Stimulated activated CD4-positive, alpha-beta T cell treated with anti-CD3 and anti-CD28 coated beads, Interleukin-15, amount 100 ng/mL, for 1 hour (primary cell): ENCODE results near the gene OR3A1.
"Not testable (repeated sequence)": the region's sequence is repeated elsewhere in the genome, so short reads cannot be mapped to it uniquely, and the experiment has no call there.

Experiments
- DNase-seq, 2 donors: peaks; one replicate each; pipeline ENCODE4 v3.0.0-alpha.2; 2020; ENCODE audit warnings: low read depth in 1 of 2, low spot score in 1 of 2

OR3A1 gene, protein sequence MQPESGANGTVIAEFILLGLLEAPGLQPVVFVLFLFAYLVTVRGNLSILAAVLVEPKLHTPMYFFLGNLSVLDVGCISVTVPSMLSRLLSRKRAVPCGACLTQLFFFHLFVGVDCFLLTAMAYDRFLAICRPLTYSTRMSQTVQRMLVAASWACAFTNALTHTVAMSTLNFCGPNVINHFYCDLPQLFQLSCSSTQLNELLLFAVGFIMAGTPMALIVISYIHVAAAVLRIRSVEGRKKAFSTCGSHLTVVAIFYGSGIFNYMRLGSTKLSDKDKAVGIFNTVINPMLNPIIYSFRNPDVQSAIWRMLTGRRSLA

DNA sequence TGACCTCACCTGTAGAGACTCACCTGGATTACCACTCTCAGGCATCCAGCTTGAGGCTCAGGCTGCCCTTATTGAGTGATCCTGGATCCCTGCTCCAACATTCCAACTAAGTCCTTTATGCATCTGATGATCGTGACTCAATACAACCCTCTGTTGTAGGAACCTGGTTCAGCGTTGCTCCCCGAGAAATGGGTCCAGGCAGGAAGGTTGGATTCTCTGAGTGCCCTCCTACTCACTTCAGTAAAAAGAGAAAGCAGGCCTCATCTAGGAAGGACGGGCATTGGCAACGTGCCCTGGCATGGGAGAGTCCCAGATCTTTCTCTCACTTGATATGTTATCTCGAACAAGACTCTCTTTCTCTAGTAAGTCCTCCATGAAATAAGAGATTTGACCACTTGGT, at the start of gene OR3A1:
Gene OR3A1, minus strand, starts transcription at position 101 of the 400 bp plus-strand sequence. CDS start 5,778 bp downstream, outside the sequence.
- DNase-seq: no peak

DNA sequence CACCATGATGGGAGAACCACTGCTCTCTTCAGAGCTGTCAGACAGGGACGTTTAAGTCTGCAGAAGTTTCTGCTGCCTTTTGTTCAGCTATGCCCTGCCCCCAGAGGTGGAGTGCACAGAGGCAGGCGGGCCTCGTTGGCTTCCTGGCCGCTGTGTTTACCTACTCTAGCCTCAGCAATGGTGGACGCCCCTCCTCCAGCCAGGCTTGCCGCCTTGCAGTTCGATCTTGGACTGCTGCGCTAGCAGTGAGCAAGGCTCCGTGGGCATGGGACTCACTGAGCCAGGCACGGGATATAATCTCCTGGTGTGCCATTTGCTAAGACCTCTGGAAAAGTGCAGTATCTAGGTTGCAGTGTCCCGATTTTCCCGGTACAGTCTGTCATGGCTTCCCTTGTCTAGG, 44.6 kb upstream of the OR3A1 start:
- not testable (repeated sequence) for DNase-seq

- DNase-seq: no peak
Observed at GRCh38 chr17:3335876-3336275, 37.7 kb upstream of the OR3A1 start.

GRCh38 chr17:3318336-3318735, 20.2 kb upstream of the OR3A1 start:
- DNase-seq: no peak

- DNase-seq: no peak
Observed at GRCh38 chr17:3316836-3317235, 18.7 kb upstream of the OR3A1 start.

GRCh38 chr17:3308603-3309002, 10.4 kb upstream of the OR3A1 start:
- DNase-seq: no peak

- DNase-seq: no peak
Observed at GRCh38 chr17:3295632-3296031, 2.5 kb downstream of the OR3A1 start.

DNA sequence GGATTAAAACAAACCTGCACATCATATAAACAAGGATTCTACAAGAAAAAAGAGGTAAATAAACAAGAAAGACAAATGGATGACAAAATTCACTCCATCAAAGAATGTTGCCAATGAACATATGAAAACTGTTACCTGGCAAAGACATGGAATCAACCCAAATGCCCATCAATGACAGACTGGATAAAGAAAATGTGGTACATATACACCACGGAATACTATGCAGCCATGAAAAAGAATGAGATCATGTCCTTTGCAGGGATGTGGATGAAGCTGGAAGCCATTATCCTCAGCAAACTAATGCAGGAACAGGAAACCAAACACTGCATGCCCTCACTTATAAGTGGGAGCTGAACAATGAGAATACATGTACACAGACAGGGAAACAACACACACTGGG, 4.6 kb downstream of the OR3A1 start:
- DNase-seq: not testable (repeated sequence)

GRCh38 chr17:3282901-3283300, 15.3 kb downstream of the OR3A1 start:
- DNase-seq: no peak

GRCh38 chr17:3276126-3276525, 22.0 kb downstream of the OR3A1 start:
- DNase-seq: no peak

DNA sequence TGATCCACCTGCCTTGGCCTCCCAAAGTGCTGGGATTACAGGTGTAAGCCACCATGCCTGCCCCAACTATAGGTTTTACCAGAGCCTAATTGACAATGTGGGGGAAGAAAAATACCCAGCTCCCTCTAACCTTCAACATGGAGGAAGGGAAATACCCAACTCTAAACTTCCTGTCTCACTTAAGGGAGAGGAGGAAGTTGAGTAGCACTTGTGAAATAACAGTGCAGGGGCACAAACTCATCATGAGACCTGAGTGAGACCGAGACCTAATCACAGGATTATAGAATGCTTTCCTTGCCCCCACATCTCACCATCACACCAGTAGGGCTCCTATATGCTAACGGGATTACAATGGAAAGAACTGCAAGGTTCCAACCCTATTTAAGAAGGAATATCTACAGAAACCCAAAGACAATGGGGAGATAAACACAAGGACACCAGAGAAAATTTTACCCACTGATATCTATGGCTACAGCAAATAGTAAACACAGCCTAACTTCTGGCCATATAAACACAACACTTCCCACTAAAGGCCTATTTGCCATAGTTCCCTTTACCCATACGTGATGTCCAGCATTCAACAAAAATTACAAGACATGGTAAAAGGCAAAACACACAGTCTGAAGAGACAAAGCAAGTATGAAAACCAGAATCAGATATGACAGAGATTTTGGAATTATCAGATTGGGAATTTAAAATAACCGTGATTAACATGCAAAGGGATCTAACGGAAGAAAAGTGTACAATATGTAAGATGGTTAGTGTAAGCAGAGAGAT, 26.9 kb downstream of the OR3A1 start:
- no peak for DNase-seq

DNA sequence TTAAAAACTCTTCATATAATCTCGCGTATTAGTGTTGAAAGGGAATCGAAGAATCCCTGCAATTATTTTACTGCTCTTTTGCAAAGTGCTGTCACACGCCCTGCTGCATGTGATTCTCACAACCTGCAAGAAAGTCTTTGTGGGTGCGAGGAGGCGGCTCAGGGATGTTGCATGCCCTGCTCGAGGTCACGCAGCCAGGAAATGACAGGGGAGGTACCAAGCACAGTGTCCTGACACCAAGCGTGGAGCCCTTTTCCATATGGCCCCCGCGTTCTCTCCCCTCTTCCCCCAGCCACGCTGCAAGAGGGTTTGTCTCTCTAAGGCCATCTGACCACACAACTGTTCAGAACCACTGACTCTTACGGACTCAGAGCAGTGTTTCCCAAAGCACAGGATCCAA, 37.6 kb downstream of the OR3A1 start:
- DNase-seq: no peak

GRCh38 chr17:3260163-3260562, 38.0 kb downstream of the OR3A1 start:
- DNase-seq: no peak

- DNase-seq: no peak
Observed at GRCh38 chr17:3256575-3256974, 41.6 kb downstream of the OR3A1 start.

- not testable (repeated sequence) for DNase-seq
Observed at GRCh38 chr17:3249013-3249412, 49.1 kb downstream of the OR3A1 start.

DNA sequence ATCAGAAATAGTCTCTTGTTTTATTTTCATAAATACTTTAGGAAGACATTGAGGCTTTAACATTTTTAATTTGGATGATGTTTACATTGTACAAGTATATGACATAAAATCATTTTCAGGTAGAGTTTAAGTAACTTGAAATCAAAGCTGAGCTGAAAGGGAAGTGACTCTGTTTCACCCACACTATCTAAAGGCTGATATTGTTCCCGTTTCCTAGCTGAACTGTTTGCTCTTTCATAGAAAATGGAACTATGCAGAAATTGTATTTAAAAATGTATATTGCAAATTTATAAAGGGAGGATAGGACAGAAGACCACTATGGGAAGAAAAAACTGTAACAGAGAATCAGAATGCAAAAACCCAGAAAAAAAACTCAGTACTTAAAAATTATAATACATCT, 53.3 kb downstream of the OR3A1 start:
- not testable (repeated sequence) for DNase-seq

DNA sequence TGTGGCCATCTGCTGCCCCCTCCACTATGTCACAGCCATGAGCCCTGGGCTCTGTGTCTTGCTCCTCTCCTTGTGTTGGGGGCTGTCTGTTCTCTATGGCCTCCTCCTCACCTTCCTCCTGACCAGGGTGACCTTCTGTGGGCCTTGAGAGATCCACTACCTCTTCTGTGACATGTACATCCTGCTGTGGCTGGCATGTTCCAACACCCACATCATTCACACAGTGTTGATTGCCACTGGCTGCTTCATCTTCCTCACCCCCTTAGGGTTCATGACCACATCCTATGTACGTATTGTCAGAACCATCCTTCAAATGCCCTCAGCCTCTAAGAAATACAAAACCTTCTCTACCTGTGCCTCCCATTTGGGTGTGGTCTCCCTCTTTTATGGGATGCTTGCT, 57.1 kb downstream of the OR3A1 start:
- not testable (repeated sequence) for DNase-seq
